ENCODE data around the gene FAM83E. TPM values are rescaled to one million over a fixed set of nuclear protein-coding genes. Genes with fewer than 3 reads are reported as not detected.
"Not testable (repeated sequence)": the region's sequence is repeated elsewhere in the genome, so short reads cannot be mapped to it uniquely, and the experiment has no call there.

FAM83E gene
- total RNA-seq, 2 experiments from 2014 or later: 1.5 to 4.1 TPM

DNA sequence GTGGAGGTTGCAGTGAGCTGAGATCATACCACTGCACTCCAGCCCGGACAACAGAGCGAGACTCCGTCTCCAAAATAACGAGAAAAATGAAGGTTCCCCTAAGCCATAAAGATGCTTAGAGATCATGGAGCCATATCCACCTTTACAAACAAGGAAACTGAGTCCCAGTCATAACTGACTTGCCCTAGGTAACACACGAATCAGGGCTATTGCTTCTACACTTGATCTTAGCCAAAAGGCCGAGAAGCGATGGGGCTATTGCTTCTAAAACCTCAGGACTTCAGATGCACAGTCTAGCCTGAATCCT is 19.1 kb upstream of the FAM83E start:
- peaks cover 14% of the 10 kb centered on the region for H3K36me3 Mint-ChIP-seq (ENCODE audit: low read depth)
- CTCF ChIA-PET: interaction anchor here (0.5 to 2.2 kb wide), 6 partner anchors 10 to 144 kb away, joined by 3 to 6 read pairs (median 4); partner anchors contain the start of gene CA11

DNA sequence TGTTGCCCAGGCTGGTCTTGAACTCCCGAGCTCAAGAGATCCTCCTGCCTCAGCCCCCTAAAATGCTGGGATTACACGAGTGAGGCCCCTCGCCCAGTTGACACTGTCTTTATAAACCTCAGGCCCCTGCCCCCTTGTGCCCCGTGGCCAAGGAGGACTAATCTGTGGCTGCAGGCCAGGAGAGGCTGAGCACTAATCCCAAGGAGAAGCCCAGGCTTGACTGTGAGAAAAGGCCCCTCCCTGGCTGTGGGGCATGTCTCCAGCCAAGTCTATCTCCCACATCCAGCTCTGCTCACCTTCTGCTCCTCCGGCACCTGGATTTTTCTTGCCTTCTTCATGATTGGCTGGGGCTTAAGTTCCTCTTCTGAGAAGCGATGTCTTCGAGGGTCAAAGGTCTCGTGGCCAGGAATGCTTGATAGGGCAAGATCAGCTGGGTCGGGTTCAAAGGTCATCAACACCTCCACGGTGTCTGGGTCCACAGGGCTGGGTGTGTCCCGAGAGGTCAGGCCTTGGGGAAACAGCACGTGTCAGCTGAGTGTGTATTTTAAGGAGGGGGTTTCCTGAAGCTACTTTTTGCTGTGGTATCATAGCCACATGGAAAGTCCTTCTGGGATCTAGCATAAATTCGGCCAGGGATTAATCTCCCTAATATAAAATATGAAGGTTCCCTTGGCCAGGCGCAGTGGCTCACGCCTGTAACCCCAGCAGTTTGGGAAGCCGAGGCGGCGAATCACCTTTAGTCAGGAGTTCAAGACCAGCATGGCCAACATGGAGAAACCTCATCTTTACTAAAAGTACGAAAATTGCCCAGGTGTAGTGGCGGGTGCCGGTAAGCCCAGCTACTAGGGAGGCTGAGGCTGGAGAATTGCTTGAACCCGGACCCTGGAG is 18.5 kb upstream of the FAM83E start:
- Mint-ChIP-seq H3K36me3 (ENCODE audit: low read depth) (peaks cover 12% of the 10 kb centered on the region), H3K27ac (peak overlapping the region; percentile 94)
- ATAC-seq: no peak

More for the DNA sequence above, 19.1 kb upstream of the FAM83E start:
- ATAC-seq (no peak), DNase-seq (no peak)
- peaks cover 54% of the 10 kb centered on the region for H3K4me1 Mint-ChIP-seq
- intact Hi-C loops (cut with DNase I, micrococcal nuclease): loop anchor here (1.0 to 10.0 kb wide), 6 partner anchors 10 to 1519 kb away; partner anchors contain the start of genes RPL18 (in 2 of the 2), SPHK2 (in 2 of the 2), FTL (in 1 of the 2) and NOSIP (in 1 of the 2)
- H3K27me3 Mint-ChIP-seq: no peaks in the 10 kb centered on the region
- H3K27ac Mint-ChIP-seq: peak overlapping the region; percentile 94
- POLR2A ChIA-PET: interaction anchor here (0.6 to 1.6 kb wide), 5 partner anchors 10 to 23 kb away, joined by 3 to 7 read pairs (median 4); partner anchors contain the start of genes CA11, RPL18 and SPHK2
- peak overlapping the region; percentile 74 for H3K4me3 Mint-ChIP-seq
- H3K9me3 Mint-ChIP-seq (ENCODE audit: low read depth): no peaks in the 10 kb centered on the region

DNA sequence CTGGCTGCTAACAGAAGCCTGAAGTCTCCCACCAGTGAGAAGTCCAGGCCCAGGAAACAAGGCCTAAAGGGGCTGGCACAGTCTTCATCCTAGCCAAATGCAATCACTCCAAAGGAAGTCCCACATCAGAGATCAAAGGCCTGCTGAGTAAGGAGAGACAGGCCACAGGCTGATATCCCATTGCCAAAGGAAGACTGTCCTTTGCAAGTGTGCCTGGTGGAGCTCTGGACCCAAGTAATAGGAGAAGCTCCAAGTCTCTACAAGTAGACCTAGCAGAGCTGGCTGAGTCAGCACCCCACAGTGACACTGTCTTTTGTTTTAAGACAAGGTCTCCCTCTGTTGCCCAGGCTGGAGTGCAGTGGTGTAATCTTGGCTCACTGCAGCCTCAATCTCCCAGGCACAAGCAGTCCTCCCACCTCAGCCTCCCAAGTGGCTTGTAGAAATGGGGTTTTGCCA is 17.8 kb upstream of the FAM83E start:
- POLR2A ChIA-PET: interaction anchor here (1.0 kb wide), 1 partner anchor 9 kb away, joined by 3 read pairs; no protein-coding TSS in a partner anchor
- CTCF ChIA-PET: interaction anchor here (1.8 to 2.2 kb wide), 2 partner anchors 9 to 12 kb away, joined by 4 to 6 read pairs; no protein-coding TSS in a partner anchor
- Mint-ChIP-seq H3K27me3 (no peaks in the 10 kb centered on the region), H3K9me3 (ENCODE audit: low read depth) (no peaks in the 10 kb centered on the region), H3K4me1 (peaks cover 42% of the 10 kb centered on the region), H3K27ac (peak overlapping the region; percentile 94), H3K4me3 (no peak overlapping the region), H3K36me3 (ENCODE audit: low read depth) (peaks cover 12% of the 10 kb centered on the region)
- peak; percentile 46 for DNase-seq
- ATAC-seq: no peak
- intact Hi-C loops (cut with DNase I, micrococcal nuclease): loop anchor here (10.0 kb wide), 3 partner anchors 332 to 1518 kb away; partner anchors contain the start of genes FTL (in 1 of the 2), NOSIP (in 1 of the 2), PRRG2 (in 1 of the 2) and ZC3H4 (in 1 of the 2)

More for the DNA sequence above, 18.5 kb upstream of the FAM83E start:
- CTCF ChIA-PET: interaction anchor here (0.5 to 2.2 kb wide), 5 partner anchors 9 to 143 kb away, joined by 3 to 6 read pairs (median 4); partner anchors contain the start of gene CA11
- no peaks in the 10 kb centered on the region for H3K9me3 Mint-ChIP-seq (ENCODE audit: low read depth)
- POLR2A ChIA-PET: interaction anchor here (0.9 to 1.6 kb wide), 5 partner anchors 9 to 18 kb away, joined by 3 to 7 read pairs (median 4); partner anchors contain the start of genes CA11, RPL18 and SPHK2
- H3K4me1 Mint-ChIP-seq: peaks cover 48% of the 10 kb centered on the region
- H3K27me3 Mint-ChIP-seq: no peaks in the 10 kb centered on the region
- H3K4me3 Mint-ChIP-seq: peak overlapping the region; percentile 74
- intact Hi-C loops (cut with DNase I, micrococcal nuclease): loop anchor here (1.0 to 10.0 kb wide), 6 partner anchors 9 to 1519 kb away; partner anchors contain the start of genes RPL18 (in 2 of the 2), SPHK2 (in 2 of the 2), FTL (in 1 of the 2) and NOSIP (in 1 of the 2)
- peak; percentile 13 for DNase-seq

DNA sequence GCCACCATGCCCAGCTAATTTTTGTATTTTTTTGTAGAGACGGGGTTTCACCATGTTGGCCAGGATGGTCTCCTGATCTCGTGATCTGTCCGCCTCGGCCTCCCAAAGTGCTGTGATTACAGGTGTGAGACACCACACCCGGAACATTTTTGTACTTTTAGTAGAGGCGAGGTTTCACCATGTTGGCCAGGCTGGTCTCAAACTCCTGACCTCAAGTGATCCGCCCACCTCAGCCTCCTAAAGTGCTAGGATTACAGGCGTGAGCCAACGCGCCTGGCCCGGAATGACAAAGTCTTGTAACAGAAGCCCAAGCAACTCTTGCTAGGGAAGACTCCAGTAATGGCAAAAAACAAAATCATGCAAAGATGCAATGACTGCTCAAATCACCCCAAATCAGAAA is 17.4 kb upstream of the FAM83E start:
- H3K9me3 Mint-ChIP-seq (ENCODE audit: low read depth); ATAC-seq; DNase-seq; H3K27me3 Mint-ChIP-seq; H3K4me3 Mint-ChIP-seq: not testable (repeated sequence)
- Mint-ChIP-seq H3K27ac (peak overlapping the region; percentile 94), H3K4me1 (peaks cover 39% of the 10 kb centered on the region), H3K36me3 (ENCODE audit: low read depth) (peaks cover 13% of the 10 kb centered on the region)
- intact Hi-C loops (cut with DNase I, micrococcal nuclease): loop anchor here (10.0 kb wide), 3 partner anchors 333 to 1517 kb away; partner anchors contain the start of genes FTL (in 1 of the 2), NOSIP (in 1 of the 2), PRRG2 (in 1 of the 2) and ZC3H4 (in 1 of the 2)
- ChIA-PET CTCF (interaction anchor here (0.6 to 1.0 kb wide), 2 partner anchors 48 to 82 kb away, joined by 4 to 5 read pairs; no protein-coding TSS in a partner anchor), POLR2A (interaction anchor here (1.0 kb wide), 1 partner anchor 10 kb away, joined by 3 read pairs; no protein-coding TSS in a partner anchor)

DNA sequence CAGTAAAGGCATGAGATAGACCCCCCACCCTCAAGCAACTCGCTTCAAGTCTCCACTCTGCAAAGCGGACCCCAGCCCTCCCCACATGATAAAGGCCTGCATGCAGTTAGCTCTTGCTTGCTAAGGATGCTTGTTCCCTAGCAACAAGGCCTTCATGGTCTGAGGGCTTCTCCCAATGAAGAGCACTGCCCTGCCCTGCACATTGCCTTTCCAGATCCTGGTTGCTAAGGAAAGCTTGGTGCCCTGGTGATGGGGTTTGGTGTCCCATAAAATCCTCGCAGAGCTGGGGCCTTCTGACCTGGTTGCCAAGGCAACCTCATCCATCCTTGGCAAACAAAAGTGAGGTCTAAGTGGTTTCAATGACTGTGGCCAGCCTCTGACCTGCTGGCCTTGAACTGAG is 16.3 kb upstream of the FAM83E start:
- POLR2A ChIA-PET: interaction anchor here (1.3 to 1.7 kb wide), 2 partner anchors 9 to 17 kb away, joined by 4 to 9 read pairs; no protein-coding TSS in a partner anchor
- Mint-ChIP-seq H3K9me3 (ENCODE audit: low read depth) (no peaks in the 10 kb centered on the region), H3K4me1 (peaks cover 39% of the 10 kb centered on the region), H3K27me3 (no peaks in the 10 kb centered on the region), H3K27ac (no peak overlapping the region), H3K4me3 (no peak overlapping the region), H3K36me3 (ENCODE audit: low read depth) (peaks cover 13% of the 10 kb centered on the region)
- ATAC-seq: no peak
- intact Hi-C loops (cut with DNase I, micrococcal nuclease): loop anchor here (10.0 kb wide), 3 partner anchors 334 to 1516 kb away; partner anchors contain the start of genes FTL (in 1 of the 2), NOSIP (in 1 of the 2), PRRG2 (in 1 of the 2) and ZC3H4 (in 1 of the 2)
- CTCF ChIA-PET: interaction anchor here (0.6 to 1.2 kb wide), 3 partner anchors 83 to 308 kb away, joined by 3 to 5 read pairs (median 4); no protein-coding TSS in a partner anchor
- peak; percentile 11 for DNase-seq

DNA sequence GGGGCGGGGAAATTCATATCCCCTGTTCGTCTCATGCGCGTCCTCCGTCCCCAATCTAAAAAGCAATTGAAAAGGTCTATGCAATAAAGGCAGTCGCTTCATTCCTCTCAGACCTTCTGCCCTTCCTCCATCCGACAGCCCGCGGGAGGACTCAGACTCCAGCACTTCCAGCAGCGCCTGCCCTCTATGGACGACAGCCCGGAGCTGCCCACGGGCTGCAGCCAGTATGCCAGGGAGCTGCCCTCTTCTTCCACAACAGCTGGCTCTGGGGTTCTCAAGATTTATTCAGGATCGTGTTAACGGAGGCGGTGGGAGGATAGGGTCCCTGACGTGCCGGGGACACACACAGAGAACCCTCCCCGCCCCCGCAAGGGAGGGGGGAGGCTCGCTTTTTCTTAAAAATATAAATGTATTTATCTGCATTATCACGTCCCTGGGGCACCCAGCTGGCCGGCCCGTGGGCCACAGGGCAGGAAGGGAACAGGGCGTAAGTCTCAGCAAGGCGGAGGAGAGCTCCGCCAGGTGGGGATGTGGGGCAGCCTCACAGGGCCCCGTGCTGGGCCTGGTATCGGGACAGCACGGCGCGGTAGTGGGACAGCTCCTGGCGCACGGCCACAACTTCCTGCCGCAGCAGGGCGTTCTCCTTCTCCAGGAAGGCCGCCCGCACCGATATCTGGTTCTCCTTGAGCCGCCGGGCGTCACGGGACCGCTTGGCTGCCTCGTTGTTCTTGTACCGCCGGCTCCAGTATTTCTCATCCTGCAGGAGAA is 15.6 kb upstream of the FAM83E start:
- intact Hi-C loops (cut with DNase I, micrococcal nuclease): loop anchor here (10.0 kb wide), 3 partner anchors 334 to 1516 kb away; partner anchors contain the start of genes FTL (in 1 of the 2), NOSIP (in 1 of the 2), PRRG2 (in 1 of the 2) and ZC3H4 (in 1 of the 2)
- H3K4me1 Mint-ChIP-seq: peaks cover 36% of the 10 kb centered on the region
- POLR2A ChIA-PET: interaction anchor here (0.6 to 1.7 kb wide), 4 partner anchors 9 to 116 kb away, joined by 3 to 10 read pairs (median 6); no protein-coding TSS in a partner anchor
- H3K36me3 Mint-ChIP-seq (ENCODE audit: low read depth): peaks cover 13% of the 10 kb centered on the region
- CTCF ChIA-PET: interaction anchor here (1.2 kb wide), 1 partner anchor 157 kb away, joined by 3 read pairs; no protein-coding TSS in a partner anchor
- no peak overlapping the region for H3K27ac Mint-ChIP-seq
- ATAC-seq: no peak
- H3K4me3 Mint-ChIP-seq: no peak overlapping the region
- H3K27me3 Mint-ChIP-seq: no peaks in the 10 kb centered on the region
- no peaks in the 10 kb centered on the region for H3K9me3 Mint-ChIP-seq (ENCODE audit: low read depth)
- DNase-seq: peak; percentile 22

DNA sequence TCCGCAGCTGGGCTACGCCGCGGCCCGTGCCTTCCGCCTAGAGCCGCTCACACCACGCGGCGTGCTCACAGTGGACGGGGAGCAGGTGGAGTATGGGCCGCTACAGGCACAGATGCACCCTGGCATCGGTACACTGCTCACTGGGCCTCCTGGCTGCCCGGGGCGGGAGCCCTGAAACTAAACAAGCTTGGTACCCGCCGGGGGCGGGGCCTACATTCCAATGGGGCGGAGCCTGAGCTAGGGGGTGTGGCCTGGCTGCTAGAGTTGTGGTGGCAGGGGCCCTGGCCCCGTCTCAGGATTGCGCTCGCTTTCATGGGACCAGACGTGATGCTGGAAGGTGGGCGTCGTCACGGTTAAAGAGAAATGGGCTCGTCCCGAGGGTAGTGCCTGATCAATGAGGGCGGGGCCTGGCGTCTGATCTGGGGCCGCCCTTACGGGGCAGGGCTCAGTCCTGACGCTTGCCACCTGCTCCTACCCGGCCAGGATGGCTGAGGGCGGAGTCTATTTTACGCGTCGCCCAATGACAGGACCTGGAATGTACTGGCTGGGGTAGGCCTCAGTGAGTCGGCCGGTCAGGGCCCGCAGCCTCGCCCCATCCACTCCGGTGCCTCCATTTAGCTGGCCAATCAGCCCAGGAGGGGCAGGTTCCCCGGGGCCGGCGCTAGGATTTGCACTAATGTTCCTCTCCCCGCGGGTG is 14.9 kb upstream of the FAM83E start:
- intact Hi-C loops (cut with DNase I, micrococcal nuclease): loop anchor here (10.0 kb wide), 3 partner anchors 335 to 1515 kb away; partner anchors contain the start of genes FTL (in 1 of the 2), NOSIP (in 1 of the 2), PRRG2 (in 1 of the 2) and ZC3H4 (in 1 of the 2)
- DNase-seq (peak; percentile 61), ATAC-seq (no peak)
- CTCF ChIA-PET: interaction anchor here (1.2 kb wide), 1 partner anchor 158 kb away, joined by 3 read pairs; no protein-coding TSS in a partner anchor
- Mint-ChIP-seq H3K9me3 (ENCODE audit: low read depth) (no peaks in the 10 kb centered on the region), H3K27me3 (no peaks in the 10 kb centered on the region), H3K36me3 (ENCODE audit: low read depth) (peaks cover 18% of the 10 kb centered on the region), H3K4me1 (peaks cover 37% of the 10 kb centered on the region), H3K4me3 (no peak overlapping the region), H3K27ac (no peak overlapping the region)
- POLR2A ChIA-PET: interaction anchor here (1.0 to 3.0 kb wide), 2 partner anchors 11 to 14 kb away, joined by 3 to 7 read pairs; partner anchors contain the start of genes RPL18 and SPHK2

DNA sequence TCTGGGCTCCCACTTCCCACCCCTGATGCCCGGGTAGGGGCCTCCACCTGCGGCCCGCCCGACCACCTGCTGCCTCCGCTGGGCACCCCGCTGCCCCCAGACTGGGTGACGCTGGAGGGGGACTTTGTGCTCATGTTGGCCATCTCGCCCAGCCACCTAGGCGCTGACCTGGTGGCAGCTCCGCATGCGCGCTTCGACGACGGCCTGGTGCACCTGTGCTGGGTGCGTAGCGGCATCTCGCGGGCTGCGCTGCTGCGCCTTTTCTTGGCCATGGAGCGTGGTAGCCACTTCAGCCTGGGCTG is 14.4 kb upstream of the FAM83E start:
- Mint-ChIP-seq H3K9me3 (ENCODE audit: low read depth) (no peaks in the 10 kb centered on the region), H3K36me3 (ENCODE audit: low read depth) (peaks cover 19% of the 10 kb centered on the region), H3K4me1 (peaks cover 39% of the 10 kb centered on the region), H3K27ac (no peak overlapping the region), H3K27me3 (no peaks in the 10 kb centered on the region), H3K4me3 (no peak overlapping the region)
- no peak for ATAC-seq
- CTCF ChIA-PET: no interaction called here
- POLR2A ChIA-PET: interaction anchor here (1.0 to 3.0 kb wide), 2 partner anchors 10 to 13 kb away, joined by 3 to 7 read pairs; partner anchors contain the start of genes RPL18 and SPHK2
- no peak for DNase-seq
- intact Hi-C loops (cut with DNase I, micrococcal nuclease): no loop called here

DNA sequence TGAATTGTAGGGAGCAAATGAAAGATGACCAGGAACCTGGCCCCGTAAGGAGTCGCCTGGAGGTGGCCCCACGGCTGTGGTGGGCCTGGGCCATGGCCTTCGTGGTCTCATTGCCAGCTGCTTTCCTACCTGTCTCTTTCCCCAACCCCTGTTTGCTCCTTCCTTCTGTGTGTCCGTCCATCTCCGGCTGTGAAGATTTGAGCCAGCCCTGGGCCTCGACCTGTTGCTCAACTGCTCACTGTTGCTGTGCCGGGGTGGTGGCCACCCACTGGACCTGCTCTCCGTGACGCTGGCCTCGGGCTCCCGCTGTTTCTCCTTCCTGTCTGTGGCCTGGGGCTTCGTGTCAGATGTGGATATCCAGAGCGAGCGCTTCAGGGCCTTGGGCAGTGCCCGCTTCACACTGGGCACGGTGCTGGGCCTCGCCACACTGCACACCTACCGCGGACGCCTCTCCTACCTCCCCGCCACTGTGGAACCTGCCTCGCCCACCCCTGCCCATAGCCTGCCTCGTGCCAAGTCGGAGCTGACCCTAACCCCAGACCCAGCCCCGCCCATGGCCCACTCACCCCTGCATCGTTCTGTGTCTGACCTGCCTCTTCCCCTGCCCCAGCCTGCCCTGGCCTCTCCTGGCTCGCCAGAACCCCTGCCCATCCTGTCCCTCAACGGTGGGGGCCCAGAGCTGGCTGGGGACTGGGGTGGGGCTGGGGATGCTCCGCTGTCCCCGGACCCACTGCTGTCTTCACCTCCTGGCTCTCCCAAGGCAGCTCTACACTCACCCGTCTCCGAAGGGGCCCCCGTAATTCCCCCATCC is 13.8 kb upstream of the FAM83E start:
- H3K36me3 Mint-ChIP-seq (ENCODE audit: low read depth): peaks cover 22% of the 10 kb centered on the region
- H3K4me1 Mint-ChIP-seq: peaks cover 38% of the 10 kb centered on the region
- H3K27ac Mint-ChIP-seq: no peak overlapping the region
- H3K9me3 Mint-ChIP-seq (ENCODE audit: low read depth): no peaks in the 10 kb centered on the region
- intact Hi-C loops (cut with DNase I, micrococcal nuclease): no loop called here
- H3K4me3 Mint-ChIP-seq: no peak overlapping the region
- ChIA-PET POLR2A (interaction anchor here (0.6 to 3.0 kb wide), 3 partner anchors 10 to 806 kb away, joined by 3 to 7 read pairs (median 4); partner anchors contain the start of genes RPL18 and SPHK2), CTCF (no interaction called here)
- DNase-seq (no peak), ATAC-seq (no peak)
- H3K27me3 Mint-ChIP-seq: no peaks in the 10 kb centered on the region
